Mucosa of rectum (tissue), 2 donors: ENCODE results near the gene ABCG2.

Experiments used
- H3K27ac ChIP-seq, 2 donors: one replicate each; pipeline ENCODE4 v1.7.0; 2013; ENCODE audit warnings: inconsistent platforms in 2 of 2, low read depth in 2 of 2, low read length in 2 of 2
- H3K27me3 ChIP-seq, 2 donors: one replicate each; pipeline ENCODE4 v1.7.0; 2013; ENCODE audit warnings: low read length in 2 of 2; ENCODE audit not compliant: control insufficient read depth in 2 of 2, insufficient read depth in 2 of 2
- H3K36me3 ChIP-seq, 2 donors: one replicate each; pipeline ENCODE4 v1.7.0; 2013; ENCODE audit warnings: low read length in 2 of 2; ENCODE audit not compliant: control insufficient read depth in 2 of 2, insufficient read depth in 2 of 2
- H3K4me1 ChIP-seq, 2 donors: one replicate each; pipeline ENCODE4 v1.7.0; 2013; ENCODE audit warnings: low read length in 2 of 2, mild to moderate bottlenecking in 1 of 2; ENCODE audit not compliant: control insufficient read depth in 2 of 2, insufficient read depth in 2 of 2
- H3K4me3 ChIP-seq, 2 donors: one replicate each; pipeline ENCODE4 v1.7.0; 2013; ENCODE audit warnings: low read length in 2 of 2
- H3K9ac ChIP-seq, 2 donors: one replicate each; pipeline ENCODE4 v1.7.0; 2013; ENCODE audit warnings: low read length in 2 of 2, low read depth in 1 of 2, mild to moderate bottlenecking in 1 of 2
- H3K9me3 ChIP-seq, 2 donors: one replicate each; pipeline ENCODE4 v1.7.0; 2013; ENCODE audit warnings: low read length in 2 of 2; ENCODE audit not compliant: control insufficient read depth in 2 of 2
- donor health status: healthy.
- donor health status: Normal muscosa, but diverticular disease.

Gene ABCG2

GRCh38 chr4:88087004-88087403 lies 71.4 kb downstream of the ABCG2 start:
- Histone ChIP-seq H3K27me3 (no peaks in the 10 kb centered on the region), H3K4me1 (no peaks in the 10 kb centered on the region), H3K4me3 (no peak overlapping the region), H3K9ac (no peak overlapping the region), H3K36me3 (no peaks in the 10 kb centered on the region), H3K9me3 (no peaks in the 10 kb centered on the region), H3K27ac (no peak overlapping the region)

GRCh38 chr4:88080626-88081025 lies 77.8 kb downstream of the ABCG2 start:
- peaks cover 5 to 7% of the 10 kb centered on the region in 2 donors for H3K36me3 ChIP-seq
- H3K27me3 ChIP-seq, result no peaks in the 10 kb centered on the region
- no peaks in the 10 kb centered on the region for H3K9me3 ChIP-seq
- H3K9ac ChIP-seq, result no peak overlapping the region
- H3K27ac ChIP-seq, result no peak overlapping the region
- no peaks in the 10 kb centered on the region for H3K4me1 ChIP-seq
- H3K4me3 ChIP-seq, result no peak overlapping the region

GRCh38 chr4:88078579-88078978 lies 79.9 kb downstream of the ABCG2 start:
- H3K4me1 ChIP-seq, result no peaks in the 10 kb centered on the region
- H3K36me3 ChIP-seq, result peaks cover 15 to 17% of the 10 kb centered on the region in 2 donors
- H3K9me3 ChIP-seq, result no peaks in the 10 kb centered on the region
- H3K9ac ChIP-seq, result no peak overlapping the region
- no peaks in the 10 kb centered on the region for H3K27me3 ChIP-seq
- no peak overlapping the region for H3K27ac ChIP-seq
- no peak overlapping the region for H3K4me3 ChIP-seq

- Histone ChIP-seq H3K4me3 (no peak overlapping the region), H3K4me1 (no peaks in the 10 kb centered on the region), H3K9me3 (no peaks in the 10 kb centered on the region), H3K27me3 (no peaks in the 10 kb centered on the region), H3K9ac (no peak overlapping the region), H3K27ac (no peak overlapping the region), H3K36me3 (peaks cover 15 to 17% of the 10 kb centered on the region in 2 donors)
These were observed 80.4 kb downstream of the ABCG2 start for GRCh38 chr4:88077911-88078524.

DNA sequence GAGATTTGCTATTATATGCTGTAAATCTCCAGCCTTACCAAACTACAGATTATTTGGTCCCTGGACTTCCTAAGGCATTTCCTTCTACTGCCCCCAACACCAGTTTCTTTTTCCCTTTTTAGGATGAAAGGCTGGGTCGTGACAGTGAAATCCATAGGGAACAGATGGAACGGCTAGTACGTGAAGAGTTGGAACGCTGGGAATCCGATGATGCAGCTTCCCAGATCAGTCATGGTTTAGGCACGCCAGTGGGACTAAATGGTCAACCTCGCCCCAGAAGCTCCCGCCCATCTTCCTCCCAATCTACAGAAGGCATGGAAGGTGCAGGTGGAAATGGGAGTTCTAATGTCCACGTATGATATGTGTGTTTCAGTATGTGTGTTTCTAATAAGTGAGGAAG lies 83.1 kb downstream of the ABCG2 start:
- Histone ChIP-seq H3K4me1 (no peaks in the 10 kb centered on the region), H3K9ac (no peak overlapping the region), H3K27me3 (no peaks in the 10 kb centered on the region), H3K9me3 (no peaks in the 10 kb centered on the region), H3K36me3 (peaks cover 22 to 27% of the 10 kb centered on the region in 2 donors), H3K27ac (no peak overlapping the region), H3K4me3 (no peak overlapping the region)

DNA sequence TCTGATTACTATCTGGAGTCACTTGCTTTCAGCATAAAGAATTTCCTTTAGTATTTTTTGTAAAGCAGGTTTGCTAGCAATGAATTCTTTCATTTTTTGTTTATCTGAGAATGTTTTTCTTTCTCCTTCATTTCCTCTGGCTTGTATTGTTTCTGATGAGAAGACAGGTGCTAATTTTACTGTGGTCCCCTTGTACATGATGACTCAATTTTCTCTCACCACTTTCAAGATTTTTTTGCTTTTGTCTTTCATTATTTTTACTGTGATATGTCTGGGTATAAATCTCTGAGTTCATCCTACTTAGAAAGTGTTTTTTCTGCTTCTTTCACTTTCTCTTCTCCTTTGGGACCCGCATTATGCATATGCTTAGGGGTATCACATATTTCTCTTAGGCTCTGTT lies 88.4 kb downstream of the ABCG2 start:
- Histone ChIP-seq H3K4me1 (no peaks in the 10 kb centered on the region), H3K27ac (no peak overlapping the region), H3K36me3 (peaks cover 27 to 37% of the 10 kb centered on the region in 2 donors), H3K27me3 (no peaks in the 10 kb centered on the region), H3K9me3 (no peaks in the 10 kb centered on the region), H3K9ac (no peak overlapping the region), H3K4me3 (no peak overlapping the region)

- H3K27me3 ChIP-seq, result no peaks in the 10 kb centered on the region
- H3K36me3 ChIP-seq, result peaks cover 15 to 27% of the 10 kb centered on the region in 2 donors
- no peaks in the 10 kb centered on the region for H3K9me3 ChIP-seq
- H3K9ac ChIP-seq, result no peak overlapping the region
- no peak overlapping the region for H3K4me3 ChIP-seq
- peaks cover 0 to 2% of the 10 kb centered on the region in 2 donors for H3K4me1 ChIP-seq
- H3K27ac ChIP-seq, result no peak overlapping the region
These were observed 94.0 kb downstream of the ABCG2 start for GRCh38 chr4:88064410-88064809.

GRCh38 chr4:88063634-88064296 lies 94.7 kb downstream of the ABCG2 start:
- Histone ChIP-seq H3K27me3 (no peaks in the 10 kb centered on the region), H3K4me1 (peaks cover 0 to 2% of the 10 kb centered on the region in 2 donors)

DNA sequence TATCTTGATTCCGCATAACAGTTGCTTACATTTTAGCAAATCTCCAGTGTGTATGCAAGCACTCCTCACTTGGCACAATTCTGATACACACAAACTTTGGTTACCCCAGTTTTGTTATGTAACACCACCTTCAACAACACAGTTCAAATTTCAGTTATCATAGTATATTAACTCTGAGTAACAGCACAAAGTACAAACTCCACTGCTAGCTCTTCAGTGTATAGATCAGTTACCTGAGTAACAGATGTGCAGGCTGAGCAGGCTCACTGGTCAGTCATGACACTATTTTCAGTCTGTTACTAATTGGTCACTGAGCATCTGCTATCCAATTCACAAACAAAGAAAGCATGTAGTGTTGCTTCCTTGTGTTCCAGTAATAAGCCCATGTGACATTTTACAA lies 95.6 kb downstream of the ABCG2 start:
- Histone ChIP-seq H3K27ac (no peak overlapping the region), H3K9me3 (no peaks in the 10 kb centered on the region), H3K27me3 (no peaks in the 10 kb centered on the region), H3K36me3 (peaks cover 13 to 22% of the 10 kb centered on the region in 2 donors), H3K9ac (no peak overlapping the region), H3K4me3 (no peak overlapping the region), H3K4me1 (peaks cover 0 to 2% of the 10 kb centered on the region in 2 donors)

More at GRCh38 chr4:88063634-88064296, 94.7 kb downstream of the ABCG2 start:
- no peak overlapping the region for H3K9ac ChIP-seq
- H3K27ac ChIP-seq, result no peak overlapping the region
- H3K36me3 ChIP-seq, result peaks cover 15 to 27% of the 10 kb centered on the region in 2 donors
- no peak overlapping the region for H3K4me3 ChIP-seq
- no peaks in the 10 kb centered on the region for H3K9me3 ChIP-seq

GRCh38 chr4:88062311-88062710 lies 96.1 kb downstream of the ABCG2 start:
- no peaks in the 10 kb centered on the region for H3K27me3 ChIP-seq
- no peak overlapping the region for H3K9ac ChIP-seq
- peaks cover 0 to 2% of the 10 kb centered on the region in 2 donors for H3K4me1 ChIP-seq
- H3K36me3 ChIP-seq, result peaks cover 11 to 18% of the 10 kb centered on the region in 2 donors
- no peak overlapping the region for H3K4me3 ChIP-seq
- H3K9me3 ChIP-seq, result no peaks in the 10 kb centered on the region
- H3K27ac ChIP-seq, result no peak overlapping the region
